ENCODE results near the gene CCDC102B.
"Not testable (repeated sequence)": the region's sequence is repeated elsewhere in the genome, so short reads cannot be mapped to it uniquely, and the experiment has no call there.

CCDC102B gene

DNA sequence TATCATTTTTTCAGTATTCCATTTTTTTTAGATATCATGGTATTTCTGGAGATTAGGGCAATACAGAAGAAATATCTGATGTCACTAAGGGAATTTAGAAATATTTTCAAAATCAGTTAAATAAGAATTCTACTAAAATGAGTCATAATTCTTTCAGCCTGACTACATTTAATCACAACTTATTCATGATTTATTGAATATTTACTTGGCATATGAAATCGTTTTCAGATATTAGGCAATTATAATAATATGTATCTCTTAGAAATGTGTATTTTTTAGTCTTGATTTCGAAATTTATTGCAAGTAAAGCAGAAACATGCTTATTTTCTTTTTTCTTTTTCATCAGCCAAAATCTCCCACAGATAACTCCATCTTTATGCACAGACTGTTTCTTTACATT lies 142.2 kb downstream of the CCDC102B start:
- peak; percentile 3 for DNase-seq (ENCODE audit: low read depth)
- no peak overlapping the region for H3K4me3 ChIP-seq (replicated peaks; ENCODE audit: low read depth, low read length)
- TF ChIP-seq CTCF (IDR thresholded peaks at IDR 0.05; ENCODE audit: low read length, missing control alignments), result no peak

GRCh38 chr18:68940754-68941153 lies 142.9 kb downstream of the CCDC102B start:
- no peak for DNase-seq (ENCODE audit: low read depth)
- TF ChIP-seq CTCF (IDR thresholded peaks at IDR 0.05; ENCODE audit: low read length, missing control alignments), result no peak
- no peak overlapping the region for H3K4me3 ChIP-seq (replicated peaks; ENCODE audit: low read depth, low read length)

DNA sequence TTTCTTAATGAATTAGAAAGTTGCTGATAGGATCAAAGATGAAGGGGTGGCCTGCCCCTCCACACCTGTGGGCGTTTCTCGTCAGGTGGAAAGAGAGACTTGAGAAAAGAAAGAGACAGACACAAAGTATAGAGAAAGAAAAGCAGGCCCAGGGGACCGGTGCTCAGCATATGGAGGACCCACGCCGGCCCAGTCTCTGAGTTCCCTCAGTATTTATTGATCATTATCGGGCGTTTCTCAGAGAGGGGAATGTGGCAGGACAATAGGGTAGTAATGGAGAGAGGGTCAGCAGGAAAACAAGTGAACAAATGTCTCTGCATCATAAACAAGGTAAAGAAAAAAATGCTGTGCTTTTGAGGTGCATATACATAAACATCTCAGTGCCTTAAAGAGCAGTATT lies 144.3 kb downstream of the CCDC102B start:
- H3K4me3 ChIP-seq (replicated peaks; ENCODE audit: low read depth, low read length), result no peak overlapping the region
- DNase-seq (ENCODE audit: low read depth), result no peak
- TF ChIP-seq CTCF (IDR thresholded peaks at IDR 0.05; ENCODE audit: low read length, missing control alignments), result no peak

DNA sequence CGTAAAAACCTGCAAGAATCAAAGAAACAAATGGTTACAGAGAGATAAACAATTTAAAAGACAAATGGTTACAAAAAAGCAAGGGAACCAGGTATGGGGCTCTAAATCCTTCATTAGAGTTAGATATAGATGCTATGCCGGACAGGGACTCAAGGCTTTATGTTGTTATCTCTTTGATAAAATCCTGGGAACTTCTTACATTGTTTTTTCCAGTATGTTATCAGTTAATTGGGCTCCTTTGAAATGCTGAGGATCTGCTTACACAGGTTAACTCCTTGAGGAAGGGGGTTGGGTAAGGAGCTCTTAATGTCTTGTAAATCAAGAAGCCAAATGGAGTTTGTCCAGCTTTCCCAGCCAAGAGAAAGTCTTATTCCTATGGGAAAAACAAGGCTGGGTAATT lies 146.0 kb downstream of the CCDC102B start:
- not testable (repeated sequence) for H3K4me3 ChIP-seq (replicated peaks; ENCODE audit: low read depth, low read length); DNase-seq (ENCODE audit: low read depth)

- no peak for TF ChIP-seq CTCF (IDR thresholded peaks at IDR 0.05; ENCODE audit: low read length, missing control alignments)
- DNase-seq (ENCODE audit: low read depth), result no peak
- no peak overlapping the region for H3K4me3 ChIP-seq (replicated peaks; ENCODE audit: low read depth, low read length)
Observed at GRCh38 chr18:68944330-68944729, 146.4 kb downstream of the CCDC102B start.

- H3K4me3 ChIP-seq (replicated peaks; ENCODE audit: low read depth, low read length), result no peak overlapping the region
- no peak for DNase-seq (ENCODE audit: low read depth)
- TF ChIP-seq CTCF (IDR thresholded peaks at IDR 0.05; ENCODE audit: low read length, missing control alignments), result no peak
Observed at GRCh38 chr18:68944826-68945225, 146.9 kb downstream of the CCDC102B start.

GRCh38 chr18:68948622-68949021 lies 150.7 kb downstream of the CCDC102B start:
- H3K4me3 ChIP-seq (replicated peaks; ENCODE audit: low read depth, low read length), result no peak overlapping the region
- DNase-seq (ENCODE audit: low read depth), result no peak
- no peak for TF ChIP-seq CTCF (IDR thresholded peaks at IDR 0.05; ENCODE audit: low read length, missing control alignments)

- DNase-seq (ENCODE audit: low read depth), result no peak
- no peak for TF ChIP-seq CTCF (IDR thresholded peaks at IDR 0.05; ENCODE audit: low read length, missing control alignments)
- no peak overlapping the region for H3K4me3 ChIP-seq (replicated peaks; ENCODE audit: low read depth, low read length)
Observed at GRCh38 chr18:68954738-68955137, 156.9 kb downstream of the CCDC102B start.
